A549 (cell line): ENCODE data around the gene NADK2. TPM values are rescaled to one million over a fixed set of nuclear protein-coding genes. Genes with fewer than 3 reads are reported as not detected.

ENCODE experiments used
- ATAC-seq, 2 experiments: fragments of 200-7000 bp in 1 of 2; fragments of >200 bp in 1 of 2; cut with Nextera tagmentation in 1 of 2; cut with Tn5 transposase in 1 of 2; 3 replicates each; pipeline versions ENCODE4 v1.8.0 to v1.9.1; 2018 to 2020; ENCODE audit warnings: mild to moderate bottlenecking in 1 of 2, moderate library complexity in 1 of 2
- CTCF ChIA-PET: fragments of 300-600 bp; sonication (Branson Sonifier 250); formaldehyde crosslinking; extraction: SDS; loops from one replicate; lab custom pipeline; 2021; ENCODE audit warnings: antibody characterized with exemption, inconsistent platforms; lab: Yijun Ruan, JAX
- POLR2A ChIA-PET: fragments of 350-600 bp; formaldehyde crosslinking; extraction: SDS; loops from one replicate; lab custom pipeline; 2021; ENCODE audit warnings: antibody characterized with exemption, inconsistent platforms; lab: Yijun Ruan, JAX
- DNase-seq, 2 experiments: peaks; one replicate each; pipeline versions ENCODE4 v3.0.0 to v3.0.0-alpha.2; 2011 to 2016; ENCODE audit warnings: low read depth in 1 of 2, low spot score in 1 of 2
- FAIRE-seq: peaks from 2 replicates; lab custom pipeline; 2011; peaks lifted over from hg19 to GRCh38; lab: Jason Lieb, UNC
- H3K27ac ChIP-seq, 2 experiments: fragments of >200 bp; sonication (Bioruptor Twin); formaldehyde crosslinking; 3 replicates each; pipeline ENCODE4 v1.5.1; 2016 to 2017
- H3K4me1 ChIP-seq: fragments of >200 bp; sonication (Bioruptor Twin); formaldehyde crosslinking; 3 replicates; pipeline ENCODE4 v1.6.1; 2016
- H3K4me2 ChIP-seq: fragments of >200 bp; sonication (Bioruptor Twin); formaldehyde crosslinking; 3 replicates; pipeline ENCODE4 v1.6.1; 2016
- H3K4me3 ChIP-seq: fragments of >200 bp; sonication (Bioruptor Twin); formaldehyde crosslinking; 3 replicates; pipeline ENCODE4 v1.5.1; 2016
- H3K9me3 ChIP-seq: fragments of >200 bp; sonication (Bioruptor Twin); formaldehyde crosslinking; 3 replicates; pipeline ENCODE4 v1.6.1; 2016
- BHLHE40 ChIP-seq: IDR thresholded peaks from 2 replicates; pipeline ENCODE4 v1.6.1; 2012; ENCODE audit warnings: low read depth, low read length, inconsistent platforms
- CBX2 ChIP-seq: fragments of 200-600 bp; sonication (generic); IDR thresholded peaks from 2 replicates; pipeline ENCODE4 v1.6.1; 2016; ENCODE audit warnings: low read depth, mild to moderate bottlenecking, borderline replicate concordance
- CBX8 ChIP-seq: fragments of 200-600 bp; sonication (generic); IDR thresholded peaks from 2 replicates; pipeline ENCODE4 v1.6.1; 2016
- CEBPB ChIP-seq, 2 experiments: fragments of >200 bp in 1 of 2; sonication (Bioruptor Twin) in 1 of 2; formaldehyde crosslinking in 1 of 2; IDR thresholded peaks; 2 replicates each; pipeline ENCODE4 v1.6.1; 2012 to 2016
- CHD2 ChIP-seq: fragments of 150-350 bp; IDR thresholded peaks from 2 replicates; pipeline ENCODE4 v1.6.1; 2014; ENCODE audit warnings: low read length; ENCODE audit not compliant: partially characterized antibody
- CHD4 ChIP-seq: fragments of 200-600 bp; sonication (generic); IDR thresholded peaks from 2 replicates; pipeline ENCODE4 v1.6.1; 2016; ENCODE audit warnings: antibody characterized with exemption, mild to moderate bottlenecking, borderline replicate concordance
- EHF ChIP-seq: fragments of 250-450 bp; sonication (Bioruptor Pico); IDR thresholded peaks from 2 replicates; pipeline ENCODE4 v1.5.0; 2020; ENCODE audit warnings: mild to moderate bottlenecking
- EP300 ChIP-seq, 2 experiments: fragments of >200 bp; sonication (Bioruptor Twin); formaldehyde crosslinking; IDR thresholded peaks; 2 replicates in 1 of 2; 3 replicates in 1 of 2; pipeline ENCODE4 v1.6.1; 2016 to 2017
- ESRRA ChIP-seq: fragments of 150-350 bp; IDR thresholded peaks from 2 replicates; pipeline ENCODE4 v1.6.1; 2014; ENCODE audit warnings: mild to moderate bottlenecking, low read length, borderline replicate concordance
- FOXS1 ChIP-seq: fragments of 250-450 bp; sonication (Bioruptor Pico); IDR thresholded peaks from 2 replicates; pipeline ENCODE4 v1.5.0; 2020; ENCODE audit warnings: mild to moderate bottlenecking, moderate library complexity
- HES2 ChIP-seq: fragments of >200 bp; sonication (Bioruptor Twin); formaldehyde crosslinking; IDR thresholded peaks from 2 replicates; pipeline ENCODE4 v1.6.1; 2016
- HEYL ChIP-seq: fragments of 250-450 bp; sonication (Bioruptor Pico); IDR thresholded peaks from 2 replicates; pipeline ENCODE4 v1.8.0; 2021; ENCODE audit warnings: mild to moderate bottlenecking, moderate library complexity
- HMGXB4 ChIP-seq: fragments of 250-450 bp; sonication (Bioruptor Pico); IDR thresholded peaks from 2 replicates; pipeline ENCODE4 v1.5.0; 2021; ENCODE audit warnings: mild to moderate bottlenecking, moderate library complexity, borderline replicate concordance
- HOXA7 ChIP-seq: fragments of 250-450 bp; sonication (Bioruptor Pico); IDR thresholded peaks from 2 replicates; pipeline ENCODE4 v1.5.0; 2020; ENCODE audit warnings: mild to moderate bottlenecking, moderate library complexity
- HOXB5 ChIP-seq: fragments of 250-450 bp; sonication (Bioruptor Pico); IDR thresholded peaks from 2 replicates; pipeline ENCODE4 v1.5.0; 2020; ENCODE audit warnings: mild to moderate bottlenecking, moderate library complexity
- KDM1A ChIP-seq: fragments of 200-600 bp; sonication (generic); IDR thresholded peaks from 2 replicates; pipeline ENCODE4 v1.6.1; 2016; ENCODE audit warnings: low read depth, mild to moderate bottlenecking
- MAX ChIP-seq: IDR thresholded peaks from 2 replicates; pipeline ENCODE4 v1.6.1; 2012
- MYC ChIP-seq: IDR thresholded peaks from 2 replicates; pipeline ENCODE4 v1.6.1; 2012; ENCODE audit warnings: mild to moderate bottlenecking, inconsistent platforms, low read length, improper control_type of control experiment, borderline replicate concordance
- POLR2A ChIP-seq: IDR thresholded peaks from 2 replicates; pipeline ENCODE4 v1.6.1; 2012; ENCODE audit warnings: mild to moderate bottlenecking, low read length
- REST ChIP-seq: fragments of 200-600 bp; sonication (generic); IDR thresholded peaks from 2 replicates; pipeline ENCODE4 v1.6.1; 2016; ENCODE audit warnings: antibody characterized with exemption, mild to moderate bottlenecking, moderate library complexity
- RNF2 ChIP-seq: fragments of 200-600 bp; sonication (generic); IDR thresholded peaks from 2 replicates; pipeline ENCODE4 v1.6.1; 2016; ENCODE audit warnings: low read depth, mild to moderate bottlenecking, antibody characterized with exemption, moderate library complexity, borderline replicate concordance
- TFCP2L1 ChIP-seq: fragments of 250-450 bp; sonication (Bioruptor Pico); IDR thresholded peaks from 2 replicates; pipeline ENCODE4 v1.5.0; 2021; ENCODE audit warnings: mild to moderate bottlenecking
- TP53 ChIP-seq: fragments of 250-450 bp; sonication (Bioruptor Pico); IDR thresholded peaks from 2 replicates; pipeline ENCODE4 v1.5.0; 2021; ENCODE audit warnings: mild to moderate bottlenecking, moderate library complexity
- ZNF302 ChIP-seq: fragments of 250-450 bp; sonication (Bioruptor Pico); IDR thresholded peaks from 2 replicates; pipeline ENCODE4 v1.9.0; 2021; ENCODE audit warnings: inconsistent platforms, mild to moderate bottlenecking, moderate library complexity
- ZSCAN20 ChIP-seq: fragments of 250-450 bp; sonication (Bioruptor Pico); IDR thresholded peaks from 2 replicates; pipeline ENCODE4 v1.8.0; 2022; ENCODE audit warnings: mild to moderate bottlenecking, moderate library complexity
- WGBS: methylation state at CpG from one replicate; pipeline ENCODE4 v1.1.6; 2017; ENCODE audit errors: missing lambda C conversion rate; 5-methylcytosine and 5-hydroxymethylcytosine counted together
- polyA plus RNA-seq, 4 experiments: library from polyadenylated mRNA; depleted of rRNA in 3 of 4; stranded (reverse); fragments of >200 nt; fragmentation: RNase III in 1 of 4; extraction: RNeasy Plus Mini Kit Qiagen cat#74134 plus additional on column Dnase treatment in 1 of 4; gene quantifications; 2 replicates in 3 of 4; 3 replicates in 1 of 4; pipeline ENCODE4 v1.2.3, GENCODE V29; 2011 to 2017
- TF ChIP-seq, protein P1 (sequence below): fragments of >200 bp; sonication (Bioruptor Twin); formaldehyde crosslinking; IDR thresholded peaks from 3 replicates; pipeline ENCODE4 v1.5.1; 2016

Gene NADK2
- polyA plus RNA-seq, 2 of the 4 experiments (the other 2 are of a cell fraction) = 12.6 to 21.9 TPM

DNA sequence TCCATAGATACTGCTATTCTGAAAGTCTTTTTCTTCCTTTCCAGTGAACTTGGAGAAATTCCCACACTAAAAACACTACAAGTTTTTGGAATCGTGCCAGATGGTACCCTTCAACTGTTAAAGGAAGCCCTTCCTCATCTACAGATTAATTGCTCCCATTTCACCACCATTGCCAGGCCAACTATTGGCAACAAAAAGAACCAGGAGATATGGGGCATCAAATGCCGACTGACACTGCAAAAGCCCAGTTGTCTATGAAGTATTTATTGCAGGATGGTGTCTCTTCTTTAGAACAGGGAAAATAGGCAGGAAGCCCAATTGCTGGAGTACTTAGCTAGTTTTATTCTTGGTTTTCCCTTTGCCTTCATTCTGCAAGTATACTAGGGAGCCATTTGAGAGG, 60.0 kb downstream of the NADK2 start:
- ATAC-seq (no peak), DNase-seq (no peak), FAIRE-seq (no peak)
- no peak overlapping the region for H3K27ac ChIP-seq
- H3K9me3 ChIP-seq = no peaks in the 10 kb centered on the region
- H3K4me3 ChIP-seq = no peak overlapping the region
- TF ChIP-seq CEBPB (IDR thresholded peaks at IDR 0.05) (no peak), RNF2 (no peak), MYC (no peak), EP300 (IDR thresholded peaks at IDR 0.05) (no peak), MAX (no peak), ESRRA (no peak), ZNF302 (CRISPR knock-in tag) (no peak)
- TF ChIP-seq, protein P1, sequence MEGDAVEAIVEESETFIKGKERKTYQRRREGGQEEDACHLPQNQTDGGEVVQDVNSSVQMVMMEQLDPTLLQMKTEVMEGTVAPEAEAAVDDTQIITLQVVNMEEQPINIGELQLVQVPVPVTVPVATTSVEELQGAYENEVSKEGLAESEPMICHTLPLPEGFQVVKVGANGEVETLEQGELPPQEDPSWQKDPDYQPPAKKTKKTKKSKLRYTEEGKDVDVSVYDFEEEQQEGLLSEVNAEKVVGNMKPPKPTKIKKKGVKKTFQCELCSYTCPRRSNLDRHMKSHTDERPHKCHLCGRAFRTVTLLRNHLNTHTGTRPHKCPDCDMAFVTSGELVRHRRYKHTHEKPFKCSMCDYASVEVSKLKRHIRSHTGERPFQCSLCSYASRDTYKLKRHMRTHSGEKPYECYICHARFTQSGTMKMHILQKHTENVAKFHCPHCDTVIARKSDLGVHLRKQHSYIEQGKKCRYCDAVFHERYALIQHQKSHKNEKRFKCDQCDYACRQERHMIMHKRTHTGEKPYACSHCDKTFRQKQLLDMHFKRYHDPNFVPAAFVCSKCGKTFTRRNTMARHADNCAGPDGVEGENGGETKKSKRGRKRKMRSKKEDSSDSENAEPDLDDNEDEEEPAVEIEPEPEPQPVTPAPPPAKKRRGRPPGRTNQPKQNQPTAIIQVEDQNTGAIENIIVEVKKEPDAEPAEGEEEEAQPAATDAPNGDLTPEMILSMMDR = no peak
- TF ChIP-seq, all 56 proteins: peak for 0
- Histone ChIP-seq H3K4me1 (no peaks in the 10 kb centered on the region), H3K4me2 (no peak overlapping the region)
- CTCF ChIA-PET = no interaction called here
- POLR2A ChIA-PET = no interaction called here
- WGBS = 68% methylated on average over 2 of the region's 2 CpGs

- H3K4me3 ChIP-seq = no peak overlapping the region
- 86% methylated on average over 2 of the region's 2 CpGs for WGBS
- CTCF ChIA-PET = interaction anchor here (1.0 kb wide), 1 partner anchor 125 kb away, joined by 3 read pairs; no protein-coding TSS in a partner anchor
- TF ChIP-seq CHD2 = no peak
- no peak for TF ChIP-seq POLR2A
- no peak for TF ChIP-seq HES2
- no peak for TF ChIP-seq MYC
- TF ChIP-seq BHLHE40 = no peak
- TF ChIP-seq, all 56 proteins: peak for 0
- ATAC-seq (no peak), DNase-seq (no peak), FAIRE-seq (no peak)
- no peaks in the 10 kb centered on the region for H3K9me3 ChIP-seq
- no peak overlapping the region for H3K27ac ChIP-seq
- no peak overlapping the region for H3K4me2 ChIP-seq
- POLR2A ChIA-PET = no interaction called here
- H3K4me1 ChIP-seq = no peaks in the 10 kb centered on the region
Observed at GRCh38 chr5:36180556-36181350, 61.0 kb downstream of the NADK2 start.

GRCh38 chr5:36179950-36180349, 61.8 kb downstream of the NADK2 start:
- DNase-seq (no peak), ATAC-seq (no peak), FAIRE-seq (no peak)
- 86% methylated on average over 4 of the region's 4 CpGs for WGBS
- Histone ChIP-seq H3K27ac (no peak overlapping the region), H3K4me1 (no peaks in the 10 kb centered on the region), H3K9me3 (no peaks in the 10 kb centered on the region), H3K4me3 (no peak overlapping the region), H3K4me2 (no peak overlapping the region)
- ChIA-PET POLR2A (no interaction called here), CTCF (interaction anchor here (1.0 kb wide), 1 partner anchor 126 kb away, joined by 3 read pairs; no protein-coding TSS in a partner anchor)
- TF ChIP-seq ZSCAN20 (CRISPR knock-in tag) (no peak), HOXA7 (CRISPR knock-in tag) (no peak), TP53 (no peak), KDM1A (no peak), POLR2A (no peak), REST (no peak), CBX8 (no peak), HES2 (no peak), HOXB5 (CRISPR knock-in tag) (no peak), FOXS1 (no peak), HMGXB4 (CRISPR knock-in tag) (no peak), CBX2 (no peak), HEYL (no peak), CHD4 (no peak), EHF (CRISPR knock-in tag) (no peak), TFCP2L1 (CRISPR knock-in tag) (no peak), EP300 (IDR thresholded peaks at IDR 0.05) (no peak)
